G401 (cell line): Measurements from ENCODE around the gene TSPAN19. TPM values are rescaled to one million over a fixed set of nuclear protein-coding genes. Genes with fewer than 3 reads are reported as not detected.

Experiments
- DNase-seq: peaks from one replicate; pipeline ENCODE4 v3.0.0-alpha.2; 2015; ENCODE audit warnings: low spot score
- in situ Hi-C: cut with HindIII; loops from 2 replicates; pipeline ENCODE4 v1.10.0; 2016; ENCODE audit warnings: low sequenced_read_pairs, mixed read lengths
- total RNA-seq: library from RNA; depleted of rRNA; stranded (reverse); fragments of >200 nt; shearing (Covaris generic); gene quantifications from 2 replicates; pipeline ENCODE4 v1.2.3, GENCODE V29; 2014; rRNA removed

TSPAN19 gene
- not detected in 2 replicates for total RNA-seq

- in situ Hi-C loops = no loop called here
- DNase-seq = peak; percentile 91
Observed at GRCh38 chr12:85036234-85036707, at the start of gene TSPAN19, which contains the start of gene LRRIQ1. Gene TSPAN19, minus strand, starts transcription at chr12:85036277. Its CDS starts 6,331 bp downstream, at chr12:85029946. Gene LRRIQ1, plus strand, starts transcription at chr12:85036351. Its CDS starts 1,826 bp downstream, at chr12:85038177.

GRCh38 chr12:85085066-85085465, 49.0 kb upstream of the TSPAN19 start:
- no peak for DNase-seq
- in situ Hi-C loops = no loop called here

GRCh38 chr12:85076688-85077430, 40.8 kb upstream of the TSPAN19 start:
- in situ Hi-C loops = no loop called here
- DNase-seq = peak; percentile 64

- DNase-seq = no peak
- in situ Hi-C loops = no loop called here
Observed at GRCh38 chr12:85072826-85073225, 36.7 kb upstream of the TSPAN19 start.

GRCh38 chr12:85065837-85066482, 29.9 kb upstream of the TSPAN19 start:
- in situ Hi-C loops = no loop called here

GRCh38 chr12:85060916-85061315, 24.8 kb upstream of the TSPAN19 start:
- no peak for DNase-seq
- in situ Hi-C loops = no loop called here

More at GRCh38 chr12:85065837-85066482, 29.9 kb upstream of the TSPAN19 start:
- DNase-seq = no peak

GRCh38 chr12:85059594-85059993, 23.5 kb upstream of the TSPAN19 start:
- DNase-seq = no peak
- in situ Hi-C loops = no loop called here

- in situ Hi-C loops = no loop called here
- no peak for DNase-seq
Observed at GRCh38 chr12:85058339-85058738, 22.3 kb upstream of the TSPAN19 start.

- in situ Hi-C loops = no loop called here
- DNase-seq = peak; percentile 43
Observed at GRCh38 chr12:85057370-85057963, 21.4 kb upstream of the TSPAN19 start.

GRCh38 chr12:85043829-85044228, 7.8 kb upstream of the TSPAN19 start:
- no peak for DNase-seq
- in situ Hi-C loops = no loop called here

GRCh38 chr12:85041395-85041794, 5.3 kb upstream of the TSPAN19 start:
- DNase-seq = no peak
- in situ Hi-C loops = no loop called here

- in situ Hi-C loops = no loop called here
- no peak for DNase-seq
Observed at GRCh38 chr12:85036733-85037132, 656 bp upstream of the TSPAN19 start.

- peak; percentile 60 for DNase-seq
- in situ Hi-C loops = no loop called here
Observed at GRCh38 chr12:85029456-85029855, 6.6 kb downstream of the TSPAN19 start.

GRCh38 chr12:85018098-85018497, 18.0 kb downstream of the TSPAN19 start:
- DNase-seq = no peak
- in situ Hi-C loops = no loop called here

GRCh38 chr12:85017618-85018017, 18.5 kb downstream of the TSPAN19 start:
- in situ Hi-C loops = no loop called here

GRCh38 chr12:85017133-85017532, 18.9 kb downstream of the TSPAN19 start:
- in situ Hi-C loops = no loop called here
- DNase-seq = no peak

More at GRCh38 chr12:85017618-85018017, 18.5 kb downstream of the TSPAN19 start:
- no peak for DNase-seq

- DNase-seq = no peak
- in situ Hi-C loops = no loop called here
Observed at GRCh38 chr12:85016413-85016812, 19.7 kb downstream of the TSPAN19 start.

GRCh38 chr12:85007836-85008235, 28.2 kb downstream of the TSPAN19 start:
- no peak for DNase-seq
- in situ Hi-C loops = no loop called here

- DNase-seq = no peak
- in situ Hi-C loops = no loop called here
Observed at GRCh38 chr12:85006206-85006605, 29.9 kb downstream of the TSPAN19 start.

- no peak for DNase-seq
- in situ Hi-C loops = no loop called here
Observed at GRCh38 chr12:85005615-85006014, 30.5 kb downstream of the TSPAN19 start.
